Activated CD8-positive, alpha-beta memory T cell treated with anti-CD3 and anti-CD28 coated beads for 4 hours (primary cell): Measurements from ENCODE around the gene RACGAP1.
A peak's percentile ranks its signal among the peaks of the same experiment; 100 is the strongest.
"Not testable (repeated sequence)": the region's sequence is repeated elsewhere in the genome, so short reads cannot be mapped to it uniquely, and the experiment has no call there.

Source experiments
- DNase-seq, 2 donors: peaks; one replicate each; pipeline ENCODE4 v3.0.0-alpha.2; 2020; ENCODE audit warnings: low read depth in 2 of 2

Gene RACGAP1

DNA sequence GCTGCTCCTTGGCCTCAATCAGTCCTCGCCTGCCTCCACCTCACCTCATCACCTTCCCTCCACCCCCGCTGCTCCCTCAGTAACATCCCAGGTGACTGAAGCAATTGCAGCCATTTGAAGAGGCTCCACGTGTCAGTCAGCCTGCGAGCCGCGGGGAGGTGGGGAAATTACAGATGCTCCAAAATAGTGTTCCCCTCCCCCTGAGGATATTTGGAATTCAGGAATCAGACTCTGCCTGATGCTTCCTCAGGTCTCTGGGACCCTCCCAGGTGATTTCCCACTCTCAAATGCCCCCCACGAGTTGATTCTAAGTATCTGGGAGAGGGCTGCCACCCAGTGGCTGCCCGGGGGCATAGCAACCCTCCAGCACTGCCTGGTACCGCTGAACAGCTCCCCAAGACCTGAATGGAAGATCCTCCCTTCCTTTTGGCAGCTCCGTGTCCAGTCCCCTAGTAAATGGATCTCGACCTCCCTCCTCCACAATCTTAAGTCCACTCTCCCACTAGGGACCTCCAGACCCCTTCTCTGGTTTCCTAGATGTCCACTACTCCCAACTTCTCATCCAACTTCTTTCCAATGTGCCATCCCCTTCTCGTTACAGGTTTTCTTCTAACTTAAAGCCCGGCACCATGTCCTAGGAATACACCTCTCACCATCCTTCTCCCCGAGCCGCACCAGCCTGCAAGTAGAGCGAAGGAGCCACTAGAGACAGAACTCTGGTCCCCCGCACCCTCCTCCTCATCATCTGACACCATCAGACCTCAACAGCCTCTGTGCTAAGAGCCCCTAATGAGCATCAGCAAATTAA lies 30.7 kb upstream of the RACGAP1 start:
- DNase-seq, result peak; percentile 20 to 29

DNA sequence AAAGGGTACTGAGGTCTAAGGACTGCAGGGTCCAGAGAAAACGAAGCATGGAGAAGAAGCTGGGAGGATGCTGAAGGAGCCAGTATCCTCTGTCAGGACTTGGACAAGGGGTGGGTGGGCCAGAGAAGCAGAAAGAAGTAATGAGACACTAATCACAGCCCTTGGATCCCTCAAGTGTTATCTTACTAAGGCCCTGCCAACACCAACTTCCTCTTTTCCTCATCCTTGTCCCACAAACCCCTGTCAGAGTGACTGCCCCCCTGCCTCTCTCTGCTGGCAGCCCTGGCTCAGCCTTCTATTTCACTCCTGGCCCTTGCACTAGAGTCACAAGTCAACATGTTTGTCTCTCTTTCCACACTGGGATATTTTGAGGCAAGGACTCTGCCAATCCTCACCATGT lies 28.3 kb upstream of the RACGAP1 start:
- no peak for DNase-seq

GRCh38 chr12:50052964-50053363 lies 27.7 kb upstream of the RACGAP1 start:
- DNase-seq, result no peak

DNA sequence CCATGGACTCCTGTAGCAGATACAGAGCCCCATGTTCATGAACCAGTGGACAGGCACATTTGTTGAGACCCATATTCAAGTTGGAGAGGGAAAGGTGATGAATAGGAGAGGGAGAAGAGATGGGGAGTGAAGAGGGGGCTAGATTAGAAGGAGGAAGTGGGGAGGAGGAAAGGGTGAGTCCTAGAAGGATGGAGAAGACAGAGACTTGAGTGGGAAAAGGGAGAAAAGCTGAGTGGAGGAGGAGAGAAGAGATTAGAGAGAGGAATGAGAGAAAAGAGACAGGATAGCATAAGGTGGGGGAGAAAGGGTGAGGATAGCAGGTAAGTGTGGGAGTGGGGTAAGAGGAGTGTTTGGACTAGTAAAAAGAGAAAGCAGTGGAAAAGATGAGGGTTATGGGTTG lies 27.2 kb upstream of the RACGAP1 start:
- no peak for DNase-seq

GRCh38 chr12:50051101-50051806 lies 26.0 kb upstream of the RACGAP1 start:
- no peak for DNase-seq

GRCh38 chr12:50050410-50051098 lies 25.3 kb upstream of the RACGAP1 start:
- no peak for DNase-seq

DNA sequence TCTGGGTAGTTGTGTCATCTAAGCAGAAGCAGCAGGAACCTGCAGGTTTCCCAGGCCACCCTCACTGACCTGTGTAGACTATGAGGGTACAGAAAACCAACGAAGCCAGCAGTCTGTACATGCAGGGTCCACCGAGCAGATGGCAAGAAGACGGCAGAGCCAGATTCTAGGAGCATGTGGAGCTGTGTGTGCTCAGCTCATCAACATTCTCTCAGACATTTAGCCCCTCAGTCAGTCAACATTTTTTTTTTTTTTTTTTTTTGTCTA lies 24.8 kb upstream of the RACGAP1 start:
- no peak for DNase-seq

DNA sequence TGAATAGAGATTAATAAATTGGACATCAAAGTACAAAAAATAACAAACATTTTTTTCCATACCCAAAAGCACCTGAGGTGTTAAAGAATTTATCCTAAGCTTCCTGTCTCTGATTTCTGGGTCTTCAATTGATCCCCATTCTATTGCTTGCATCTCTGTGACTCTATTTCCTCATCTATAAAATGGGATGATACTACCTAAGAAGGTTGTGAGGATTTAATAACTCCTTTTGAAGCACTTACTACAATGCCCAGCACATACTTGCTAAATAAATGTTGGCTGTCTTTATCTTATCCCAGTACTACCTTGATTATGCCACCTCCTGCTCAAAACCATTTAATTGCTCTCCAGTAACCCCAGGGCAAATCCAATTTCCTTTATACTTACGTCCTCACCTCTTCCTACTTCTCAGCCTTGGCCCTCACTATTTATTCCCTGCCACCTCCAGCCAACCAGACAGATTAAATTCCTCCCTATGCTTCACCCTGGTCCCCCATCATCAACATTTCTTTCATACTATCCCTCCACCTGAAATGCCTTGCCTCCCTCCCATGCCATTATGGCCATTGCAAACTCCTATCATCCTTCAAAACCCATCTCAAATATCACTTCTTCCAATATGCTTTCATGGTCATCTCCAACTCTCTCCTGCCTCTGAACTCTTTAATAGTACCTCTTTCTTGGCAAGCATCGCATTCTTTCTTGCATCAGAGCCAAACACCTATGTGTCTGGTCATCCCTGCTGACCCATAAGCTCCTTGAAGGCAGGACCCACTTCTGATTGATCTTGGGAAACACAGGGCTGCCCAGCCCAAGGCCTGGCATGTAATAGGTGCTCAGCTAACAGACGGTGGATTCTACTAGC lies 24.2 kb upstream of the RACGAP1 start:
- DNase-seq, result no peak

GRCh38 chr12:50047693-50048250 lies 22.5 kb upstream of the RACGAP1 start:
- DNase-seq, result no peak

- DNase-seq, result no peak
Observed at GRCh38 chr12:50043854-50044253, 18.6 kb upstream of the RACGAP1 start.

- no peak for DNase-seq
Observed at GRCh38 chr12:50043308-50043707, 18.0 kb upstream of the RACGAP1 start.

GRCh38 chr12:50042693-50043092 lies 17.4 kb upstream of the RACGAP1 start:
- DNase-seq, result no peak

GRCh38 chr12:50041962-50042361 lies 16.7 kb upstream of the RACGAP1 start:
- no peak for DNase-seq

- no peak for DNase-seq
Observed at GRCh38 chr12:50041062-50041860, 16.0 kb upstream of the RACGAP1 start.

- DNase-seq, result no peak
Observed at GRCh38 chr12:50040657-50041056, 15.4 kb upstream of the RACGAP1 start.

DNA sequence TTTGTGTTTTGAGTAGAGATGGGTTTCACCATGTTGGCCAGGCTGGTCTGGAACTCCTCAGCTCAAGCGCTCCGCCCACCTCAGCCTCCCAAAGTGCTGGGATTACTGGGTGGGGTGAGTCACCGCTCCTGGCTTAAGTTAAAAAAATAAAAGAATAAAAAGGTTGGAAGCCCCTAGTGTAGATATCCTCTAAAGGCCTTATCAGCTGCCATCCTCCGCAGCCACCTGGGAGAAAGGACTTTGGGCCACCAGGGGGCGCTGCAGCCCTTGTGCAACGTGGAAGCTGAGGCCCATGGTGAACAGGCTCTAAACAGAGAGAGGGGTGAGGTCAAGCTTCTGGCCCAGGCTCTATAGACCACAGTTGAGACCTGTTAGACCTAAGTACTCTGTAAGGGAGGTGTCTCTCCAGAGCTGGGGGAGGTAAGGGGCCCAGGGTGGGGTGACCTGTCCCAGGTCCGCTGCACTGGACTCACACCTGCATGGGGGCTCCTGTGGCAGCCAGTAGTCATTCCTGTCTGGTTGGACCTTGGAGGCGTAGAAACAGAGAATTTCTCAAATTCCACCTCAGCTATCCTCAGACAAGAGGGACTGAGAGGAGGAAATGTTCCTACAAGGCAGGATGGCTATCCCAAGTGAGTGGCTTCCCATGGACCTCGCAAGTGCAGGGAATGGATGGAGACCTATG lies 14.0 kb upstream of the RACGAP1 start:
- DNase-seq, result peak; percentile 67 to 77

DNA sequence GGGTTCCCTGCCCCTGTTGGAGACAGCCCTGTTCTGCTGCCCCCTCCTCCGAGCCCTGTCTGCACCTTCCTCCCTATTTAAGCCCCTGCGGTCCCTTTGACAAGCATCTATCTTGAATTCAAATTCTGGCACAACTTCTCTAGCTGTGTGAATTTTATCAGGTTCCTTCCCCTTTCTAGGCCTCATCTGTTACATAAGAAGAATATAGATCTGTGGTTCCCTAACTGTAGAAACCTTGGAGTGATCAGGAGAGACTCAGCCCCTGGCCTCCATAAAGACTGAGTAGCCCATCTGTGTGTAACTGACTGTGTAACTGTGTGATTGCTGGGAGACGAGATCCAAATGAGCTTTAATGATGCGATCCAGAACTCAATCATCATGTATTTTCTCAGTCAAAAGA lies 13.0 kb upstream of the RACGAP1 start:
- DNase-seq, result no peak

GRCh38 chr12:50032854-50033581 lies 7.7 kb upstream of the RACGAP1 start:
- no peak for DNase-seq

GRCh38 chr12:50032515-50032853 lies 7.2 kb upstream of the RACGAP1 start:
- DNase-seq, result no peak

GRCh38 chr12:50030449-50030848 lies 5.2 kb upstream of the RACGAP1 start:
- DNase-seq, result not testable (repeated sequence)
